Measurements from ENCODE around the gene IGFBP6. TPM values are rescaled to one million over a fixed set of nuclear protein-coding genes. Genes with fewer than 3 reads are reported as not detected.
"Not testable (repeated sequence)": the region's sequence is repeated elsewhere in the genome, so short reads cannot be mapped to it uniquely, and the experiment has no call there.

Gene IGFBP6
- total RNA-seq, 1 donor from 2014 or later = 10.0 TPM

GRCh38 chr12:53105712-53106439 is 8.4 kb downstream of the IGFBP6 start:
- Mint-ChIP-seq H3K4me3 (ENCODE audit: unreplicated experiment) (no peak overlapping the region), H3K36me3 (ENCODE audit: low read depth) (no peaks in the 10 kb centered on the region), H3K27me3 (ENCODE audit: low read depth) (no peaks in the 10 kb centered on the region), H3K4me1 (ENCODE audit: low read depth) (no peaks in the 10 kb centered on the region), H3K9me3 (ENCODE audit: low read depth) (no peaks in the 10 kb centered on the region), H3K27ac (ENCODE audit: unreplicated experiment) (no peak overlapping the region)
- no peak for DNase-seq (ENCODE audit: low spot score)
- no peak for TF ChIP-seq CTCF (IDR thresholded peaks at IDR 0.05)

- no peak overlapping the region for H3K27ac Mint-ChIP-seq (ENCODE audit: unreplicated experiment)
- TF ChIP-seq CTCF (IDR thresholded peaks at IDR 0.05) = no peak
- H3K36me3 Mint-ChIP-seq (ENCODE audit: low read depth) = no peaks in the 10 kb centered on the region
- H3K27me3 Mint-ChIP-seq (ENCODE audit: low read depth) = no peaks in the 10 kb centered on the region
- H3K4me3 Mint-ChIP-seq (ENCODE audit: unreplicated experiment) = no peak overlapping the region
- DNase-seq (ENCODE audit: low spot score) = no peak
- no peaks in the 10 kb centered on the region for H3K4me1 Mint-ChIP-seq (ENCODE audit: low read depth)
- H3K9me3 Mint-ChIP-seq (ENCODE audit: low read depth) = no peaks in the 10 kb centered on the region
Measured at GRCh38 chr12:53107122-53107521, 9.7 kb downstream of the IGFBP6 start.

GRCh38 chr12:53112431-53112830 is 15.0 kb downstream of the IGFBP6 start:
- not testable (repeated sequence) for H3K4me3 Mint-ChIP-seq (ENCODE audit: unreplicated experiment); H3K27ac Mint-ChIP-seq (ENCODE audit: unreplicated experiment); DNase-seq (ENCODE audit: low spot score); H3K9me3 Mint-ChIP-seq (ENCODE audit: low read depth); H3K27me3 Mint-ChIP-seq (ENCODE audit: low read depth); H3K36me3 Mint-ChIP-seq (ENCODE audit: low read depth)
- peaks cover 11% of the 10 kb centered on the region for H3K4me1 Mint-ChIP-seq (ENCODE audit: low read depth)

- Mint-ChIP-seq H3K9me3 (ENCODE audit: low read depth) (no peaks in the 10 kb centered on the region), H3K27me3 (ENCODE audit: low read depth) (no peaks in the 10 kb centered on the region), H3K36me3 (ENCODE audit: low read depth) (no peaks in the 10 kb centered on the region), H3K4me1 (ENCODE audit: low read depth) (peaks cover 13% of the 10 kb centered on the region), H3K27ac (ENCODE audit: unreplicated experiment) (no peak overlapping the region), H3K4me3 (ENCODE audit: unreplicated experiment) (no peak overlapping the region)
- no peak for DNase-seq (ENCODE audit: low spot score)
- TF ChIP-seq CTCF (IDR thresholded peaks at IDR 0.05) = no peak
Measured at GRCh38 chr12:53113136-53113705, 15.8 kb downstream of the IGFBP6 start.

GRCh38 chr12:53113951-53114350 is 16.5 kb downstream of the IGFBP6 start:
- Mint-ChIP-seq H3K27me3 (ENCODE audit: low read depth) (no peaks in the 10 kb centered on the region), H3K4me3 (ENCODE audit: unreplicated experiment) (no peak overlapping the region), H3K4me1 (ENCODE audit: low read depth) (peaks cover 13% of the 10 kb centered on the region), H3K27ac (ENCODE audit: unreplicated experiment) (no peak overlapping the region), H3K9me3 (ENCODE audit: low read depth) (no peaks in the 10 kb centered on the region), H3K36me3 (ENCODE audit: low read depth) (no peaks in the 10 kb centered on the region)
- no peak for DNase-seq (ENCODE audit: low spot score)
- no peak for TF ChIP-seq CTCF (IDR thresholded peaks at IDR 0.05)

All from chondrocyte (in vitro differentiated cells).